ENCODE measurements around the gene PRM3.

DNA sequence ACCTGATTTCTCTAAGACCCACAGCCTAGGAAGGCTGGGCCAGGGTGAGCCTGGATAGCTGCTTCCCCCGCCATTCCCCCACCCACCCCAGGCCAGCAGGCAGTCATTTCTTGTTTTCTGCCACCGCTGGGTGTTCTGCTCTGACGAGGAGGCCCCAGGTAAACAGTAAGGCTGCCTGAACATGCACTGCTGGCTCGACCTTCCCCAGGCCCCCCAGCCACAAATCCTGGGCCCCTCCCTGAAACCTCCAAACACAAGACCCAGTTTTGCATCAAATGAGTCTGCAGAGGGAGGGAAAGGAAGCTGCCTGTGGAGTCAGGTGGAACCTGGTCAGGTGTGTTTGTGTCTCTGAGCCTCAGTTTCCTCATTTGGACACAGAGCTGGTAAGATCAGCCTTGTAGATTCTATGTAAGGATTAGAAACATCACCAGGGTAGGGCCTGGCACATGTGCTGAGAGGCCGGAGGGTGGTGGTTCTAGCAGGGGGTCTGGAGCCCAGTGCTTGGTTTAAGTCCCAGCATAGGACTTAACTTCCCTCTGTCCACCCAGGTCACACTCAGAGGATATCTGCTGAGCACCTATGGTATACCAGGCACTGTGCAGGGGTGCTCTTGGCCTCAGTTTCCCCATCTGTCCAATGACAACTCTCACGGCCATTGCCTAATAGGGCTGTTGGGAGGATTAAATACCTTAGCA lies 26.6 kb upstream of the PRM3 start:
- no peak for TF ChIP-seq CTCF (optimal IDR thresholded peaks at IDR 0.05 in 1 of 3, IDR thresholded peaks at IDR 0.05 in 1 of 3, conservative IDR thresholded peaks at IDR 0.05 in 1 of 3; ENCODE audit: extremely low read depth in 1 of 3, insufficient read depth in 2 of 3, low read length in 3 of 3)
- no peak for TF ChIP-seq EZH2 (IDR thresholded peaks at IDR 0.05; ENCODE audit: low read length)

Measured in keratinocyte (primary cell).